ENCODE results near the gene COL23A1. TPM values are rescaled to one million over a fixed set of nuclear protein-coding genes. Genes with fewer than 3 reads are reported as not detected.

COL23A1 gene
- total RNA-seq, 1 donor from 2014 or later, result 4.3 TPM

GRCh38 chr5:178204935-178205748 lies 385.1 kb downstream of the COL23A1 start:
- TF ChIP-seq CTCF (IDR thresholded peaks at IDR 0.05), result no peak
- H3K4me1 ChIP-seq, result peaks cover 8 to 17% of the 10 kb centered on the region in 2 donors
- peak in 1 of 2 donors; percentile 85 for DNase-seq (ENCODE audit: low spot score in 2 of 2)
- H3K27me3 ChIP-seq, result no peaks in the 10 kb centered on the region
- H3K9me3 ChIP-seq, result no peaks in the 10 kb centered on the region
- H3K36me3 ChIP-seq, result peaks cover 34 to 36% of the 10 kb centered on the region in 2 donors
- intact Hi-C loops (cut with DNase I), result loop anchor here (1.0 to 10.0 kb wide), 5 partner anchors 27 to 1870 kb away; partner anchors contain the start of genes GRK6, PHYKPL, RMND5B and RNF130
- peak overlapping the region; percentile 97 to 100 for H3K4me3 ChIP-seq
- H3K27ac ChIP-seq, result peak overlapping the region; percentile 92 to 96

- DNase-seq (ENCODE audit: low spot score in 2 of 2), result peak; percentile 82 to 97
- Histone ChIP-seq H3K27ac (peak within 1 kb of the TSS; percentile 92 to 96), H3K9me3 (no peaks in the 10 kb centered on the region), H3K4me3 (peak within 1 kb of the TSS; percentile 97 to 100), H3K36me3 (peaks cover 26 to 28% of the 10 kb centered on the region in 2 donors), H3K4me1 (peaks cover 8 to 17% of the 10 kb centered on the region in 2 donors), H3K27me3 (no peaks in the 10 kb centered on the region)
- intact Hi-C loops (cut with DNase I), result loop anchor here (1.0 to 10.0 kb wide), 4 partner anchors 50 to 1870 kb away; partner anchors contain the start of genes GRK6, RMND5B and RNF130
- no peak for TF ChIP-seq CTCF (IDR thresholded peaks at IDR 0.05)
These were observed 385.8 kb downstream of the COL23A1 start, which contains the start of gene HNRNPAB for GRCh38 chr5:178204182-178204934. HNRNPAB (plus strand) TSS chr5:178204533; CDS start chr5:178204838, 305 bp downstream.

GRCh38 chr5:178203670-178204181 lies 386.5 kb downstream of the COL23A1 start:
- Histone ChIP-seq H3K27ac (peak overlapping the region in 1 of 2 donors; percentile 96), H3K27me3 (no peaks in the 10 kb centered on the region), H3K36me3 (peaks cover 20 to 22% of the 10 kb centered on the region in 2 donors), H3K4me3 (peak overlapping the region; percentile 97 to 100), H3K9me3 (no peaks in the 10 kb centered on the region), H3K4me1 (peaks cover 8 to 17% of the 10 kb centered on the region in 2 donors)
- TF ChIP-seq CTCF (IDR thresholded peaks at IDR 0.05), result no peak
- intact Hi-C loops (cut with DNase I), result loop anchor here (1.0 to 10.0 kb wide), 4 partner anchors 49 to 1871 kb away; partner anchors contain the start of genes GRK6, RMND5B and RNF130
- DNase-seq (ENCODE audit: low spot score in 2 of 2), result no peak

- Histone ChIP-seq H3K36me3 (peaks cover 9 to 11% of the 10 kb centered on the region in 2 donors), H3K9me3 (no peaks in the 10 kb centered on the region), H3K27ac (no peak overlapping the region), H3K27me3 (no peaks in the 10 kb centered on the region), H3K4me1 (peaks cover 8 to 17% of the 10 kb centered on the region in 2 donors), H3K4me3 (no peak overlapping the region)
- intact Hi-C loops (cut with DNase I), result loop anchor here (10.0 kb wide), 2 partner anchors 778 to 1872 kb away; partner anchors contain the start of genes GRK6 and RNF130
- TF ChIP-seq CTCF (IDR thresholded peaks at IDR 0.05), result no peak
- no peak for DNase-seq (ENCODE audit: low spot score in 2 of 2)
These were observed 387.7 kb downstream of the COL23A1 start for GRCh38 chr5:178202541-178202940.

- TF ChIP-seq CTCF (IDR thresholded peaks at IDR 0.05), result no peak
- no peak overlapping the region for H3K4me3 ChIP-seq
- no peaks in the 10 kb centered on the region for H3K9me3 ChIP-seq
- peaks cover 4 to 5% of the 10 kb centered on the region in 2 donors for H3K36me3 ChIP-seq
- peaks cover 8 to 12% of the 10 kb centered on the region in 2 donors for H3K4me1 ChIP-seq
- intact Hi-C loops (cut with DNase I), result loop anchor here (10.0 kb wide), 2 partner anchors 777 to 1873 kb away; partner anchors contain the start of genes GRK6 and RNF130
- H3K27me3 ChIP-seq, result no peaks in the 10 kb centered on the region
- H3K27ac ChIP-seq, result no peak overlapping the region
- peak in 1 of 2 donors; percentile 22 for DNase-seq (ENCODE audit: low spot score in 2 of 2)
These were observed 388.3 kb downstream of the COL23A1 start for GRCh38 chr5:178201927-178202235.

Measured in ascending aorta (tissue), 2 donors.